ENCODE data around the gene COQ5.
"Not testable (repeated sequence)": the region's sequence is repeated elsewhere in the genome, so short reads cannot be mapped to it uniquely, and the experiment has no call there.

COQ5 gene

DNA sequence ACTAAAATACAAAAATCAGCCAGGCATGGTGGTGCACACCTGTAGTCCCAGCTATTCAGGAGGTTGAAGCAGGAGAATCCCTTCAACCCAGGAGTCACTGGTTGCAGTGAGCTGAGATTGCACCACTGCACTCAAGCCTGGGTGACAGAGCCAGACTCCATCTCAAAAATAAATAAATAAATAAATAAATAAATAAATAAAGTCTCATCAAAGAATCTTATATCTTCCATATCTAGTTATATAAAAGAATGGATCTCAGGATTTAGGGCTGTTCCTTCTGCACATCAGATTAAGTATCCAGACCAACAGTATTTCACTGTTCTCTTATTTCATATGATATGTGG is 1.4 kb upstream of the COQ5 start:
- H3K4me3 ChIP-seq (ENCODE audit: low read depth in 1 of 2, low read length in 2 of 2) = peak overlapping the region; percentile 82 to 93
- H3K27ac ChIP-seq (ENCODE audit: low read depth, low read length); H3K4me1 ChIP-seq (ENCODE audit: control insufficient read depth in 1 of 2, insufficient read depth in 2 of 2, low read length in 2 of 2); H3K9me3 ChIP-seq (ENCODE audit: control insufficient read depth in 1 of 2, low read length in 2 of 2); H3K9ac ChIP-seq (ENCODE audit: low read depth in 1 of 2, low read length in 2 of 2); H3K36me3 ChIP-seq (ENCODE audit: control insufficient read depth in 1 of 2, insufficient read depth in 2 of 2, low read length in 2 of 2); H3K27me3 ChIP-seq (ENCODE audit: control insufficient read depth in 1 of 2, insufficient read depth in 2 of 2, low read length in 2 of 2): not testable (repeated sequence)

DNA sequence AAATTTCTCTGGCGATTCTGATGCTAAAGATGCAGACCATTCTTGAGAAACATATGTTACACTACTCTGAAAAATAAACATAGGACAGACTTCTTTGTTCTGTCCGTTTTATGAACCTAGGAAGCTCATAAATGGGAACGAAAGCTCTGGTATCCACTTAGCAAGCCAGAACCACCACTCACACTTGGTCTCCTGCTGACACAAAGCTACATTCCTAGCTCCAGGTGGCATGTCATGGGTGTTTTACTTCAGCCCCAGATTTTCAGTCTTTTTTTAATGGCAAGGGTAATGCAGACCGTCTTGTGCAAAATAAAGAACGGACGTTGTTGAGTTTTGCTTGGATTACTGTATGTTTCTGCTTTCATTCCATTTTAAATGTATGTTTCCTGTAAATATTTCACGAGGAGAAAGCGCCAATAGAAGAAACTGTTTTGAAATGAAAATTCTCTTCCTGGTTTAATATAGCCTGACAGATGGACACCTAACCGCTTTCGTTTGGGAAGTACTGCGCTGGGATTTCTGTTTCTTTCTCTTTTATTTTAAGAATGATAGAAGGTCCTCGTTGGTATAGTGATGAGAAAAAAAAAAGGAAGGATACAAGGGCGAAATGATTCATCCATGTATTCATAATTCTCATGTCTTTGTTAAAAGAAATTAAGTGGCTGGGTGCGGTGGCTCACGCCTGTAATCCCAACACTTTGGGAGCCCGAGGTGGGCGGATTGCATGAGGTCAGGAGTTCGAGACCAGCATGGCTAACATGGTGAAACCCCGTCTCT is 871 bp upstream of the COQ5 start:
- Histone ChIP-seq H3K27ac (ENCODE audit: low read depth, low read length) (peak overlapping the region; percentile 85), H3K27me3 (ENCODE audit: control insufficient read depth in 1 of 2, insufficient read depth in 2 of 2, low read length in 2 of 2) (no peaks in the 10 kb centered on the region), H3K9me3 (ENCODE audit: control insufficient read depth in 1 of 2, low read length in 2 of 2) (no peaks in the 10 kb centered on the region), H3K4me1 (ENCODE audit: control insufficient read depth in 1 of 2, insufficient read depth in 2 of 2, low read length in 2 of 2) (peaks cover 4 to 5% of the 10 kb centered on the region in 2 donors), H3K4me3 (ENCODE audit: low read depth in 1 of 2, low read length in 2 of 2) (peak overlapping the region; percentile 82 to 93), H3K36me3 (ENCODE audit: control insufficient read depth in 1 of 2, insufficient read depth in 2 of 2, low read length in 2 of 2) (no peaks in the 10 kb centered on the region), H3K9ac (ENCODE audit: low read depth in 1 of 2, low read length in 2 of 2) (peak overlapping the region; percentile 79 to 98)

DNA sequence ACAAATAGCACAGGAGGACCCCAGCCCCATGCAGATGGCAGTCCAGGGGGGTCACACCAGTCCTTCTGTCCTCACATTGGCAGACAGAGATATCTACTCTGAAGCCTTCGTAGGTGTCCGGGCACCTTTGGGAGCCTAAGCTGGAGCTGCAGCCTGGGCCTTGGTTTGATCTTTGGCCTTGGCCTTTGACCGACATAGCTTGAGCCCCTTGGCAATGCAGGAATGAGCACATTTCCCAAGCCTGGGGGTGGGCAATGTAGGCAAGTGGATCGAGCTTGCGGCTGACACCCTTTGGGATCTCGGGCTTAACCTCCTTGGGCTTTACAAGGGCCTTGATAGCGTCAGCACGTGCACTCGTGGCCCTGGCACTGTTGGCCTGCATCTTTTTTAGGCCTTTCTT is 6.4 kb downstream of the COQ5 start:
- H3K4me1 ChIP-seq (ENCODE audit: control insufficient read depth in 1 of 2, insufficient read depth in 2 of 2, low read length in 2 of 2) = no peaks in the 10 kb centered on the region
- H3K27me3 ChIP-seq (ENCODE audit: control insufficient read depth in 1 of 2, insufficient read depth in 2 of 2, low read length in 2 of 2) = no peaks in the 10 kb centered on the region
- peaks cover 0 to 15% of the 10 kb centered on the region in 2 donors for H3K36me3 ChIP-seq (ENCODE audit: control insufficient read depth in 1 of 2, insufficient read depth in 2 of 2, low read length in 2 of 2)
- no peak overlapping the region for H3K9ac ChIP-seq (ENCODE audit: low read depth in 1 of 2, low read length in 2 of 2)
- H3K9me3 ChIP-seq (ENCODE audit: control insufficient read depth in 1 of 2, low read length in 2 of 2) = no peaks in the 10 kb centered on the region
- no peak overlapping the region for H3K27ac ChIP-seq (ENCODE audit: low read depth, low read length)
- no peak overlapping the region for H3K4me3 ChIP-seq (ENCODE audit: low read depth in 1 of 2, low read length in 2 of 2)

- H3K9ac ChIP-seq (ENCODE audit: low read depth in 1 of 2, low read length in 2 of 2); H3K4me1 ChIP-seq (ENCODE audit: control insufficient read depth in 1 of 2, insufficient read depth in 2 of 2, low read length in 2 of 2); H3K9me3 ChIP-seq (ENCODE audit: control insufficient read depth in 1 of 2, low read length in 2 of 2); H3K27me3 ChIP-seq (ENCODE audit: control insufficient read depth in 1 of 2, insufficient read depth in 2 of 2, low read length in 2 of 2); H3K27ac ChIP-seq (ENCODE audit: low read depth, low read length); H3K4me3 ChIP-seq (ENCODE audit: low read depth in 1 of 2, low read length in 2 of 2): not testable (repeated sequence)
- H3K36me3 ChIP-seq (ENCODE audit: control insufficient read depth in 1 of 2, insufficient read depth in 2 of 2, low read length in 2 of 2) = peaks cover 9 to 40% of the 10 kb centered on the region in 2 donors
Measured at GRCh38 chr12:120519324-120519723, 9.6 kb downstream of the COQ5 start.

DNA sequence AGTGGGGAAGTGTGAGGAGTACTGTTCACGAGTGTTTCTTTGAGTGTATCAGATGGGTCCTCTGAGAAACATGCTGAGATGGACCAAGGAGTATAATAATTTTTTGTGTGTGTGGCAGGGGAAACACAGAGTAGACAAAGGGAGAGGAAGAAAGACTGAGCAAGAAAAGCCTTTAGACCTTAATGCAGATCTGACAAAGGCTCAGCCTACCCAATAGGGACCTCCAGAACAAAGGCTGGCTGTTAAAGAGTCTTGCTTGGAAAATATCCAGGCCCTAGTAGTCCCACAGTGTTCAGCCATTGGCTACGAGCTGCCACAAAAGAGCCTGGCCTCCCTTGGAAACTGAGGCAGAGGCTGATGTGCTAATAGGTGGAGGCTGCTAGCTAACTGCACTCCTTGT is 13.5 kb downstream of the COQ5 start:
- Histone ChIP-seq H3K9ac (ENCODE audit: low read depth in 1 of 2, low read length in 2 of 2) (no peak overlapping the region), H3K27ac (ENCODE audit: low read depth, low read length) (no peak overlapping the region), H3K27me3 (ENCODE audit: control insufficient read depth in 1 of 2, insufficient read depth in 2 of 2, low read length in 2 of 2) (no peaks in the 10 kb centered on the region), H3K36me3 (ENCODE audit: control insufficient read depth in 1 of 2, insufficient read depth in 2 of 2, low read length in 2 of 2) (peaks cover 19 to 37% of the 10 kb centered on the region in 2 donors), H3K4me3 (ENCODE audit: low read depth in 1 of 2, low read length in 2 of 2) (no peak overlapping the region), H3K9me3 (ENCODE audit: control insufficient read depth in 1 of 2, low read length in 2 of 2) (no peaks in the 10 kb centered on the region), H3K4me1 (ENCODE audit: control insufficient read depth in 1 of 2, insufficient read depth in 2 of 2, low read length in 2 of 2) (no peaks in the 10 kb centered on the region)

- H3K4me3 ChIP-seq (ENCODE audit: low read depth in 1 of 2, low read length in 2 of 2) = no peak overlapping the region
Measured at GRCh38 chr12:120514002-120514401, 15.0 kb downstream of the COQ5 start.

GRCh38 chr12:120508537-120508936 is 20.4 kb downstream of the COQ5 start:
- no peaks in the 10 kb centered on the region for H3K9me3 ChIP-seq (ENCODE audit: control insufficient read depth in 1 of 2, low read length in 2 of 2)
- H3K27ac ChIP-seq (ENCODE audit: low read depth, low read length) = no peak overlapping the region
- H3K4me1 ChIP-seq (ENCODE audit: control insufficient read depth in 1 of 2, insufficient read depth in 2 of 2, low read length in 2 of 2) = no peaks in the 10 kb centered on the region
- H3K27me3 ChIP-seq (ENCODE audit: control insufficient read depth in 1 of 2, insufficient read depth in 2 of 2, low read length in 2 of 2) = no peaks in the 10 kb centered on the region
- H3K4me3 ChIP-seq (ENCODE audit: low read depth in 1 of 2, low read length in 2 of 2) = no peak overlapping the region
- no peak overlapping the region for H3K9ac ChIP-seq (ENCODE audit: low read depth in 1 of 2, low read length in 2 of 2)
- peaks cover 17 to 39% of the 10 kb centered on the region in 2 donors for H3K36me3 ChIP-seq (ENCODE audit: control insufficient read depth in 1 of 2, insufficient read depth in 2 of 2, low read length in 2 of 2)

More at GRCh38 chr12:120514002-120514401, 15.0 kb downstream of the COQ5 start:
- Histone ChIP-seq H3K9me3 (ENCODE audit: control insufficient read depth in 1 of 2, low read length in 2 of 2) (no peaks in the 10 kb centered on the region), H3K4me1 (ENCODE audit: control insufficient read depth in 1 of 2, insufficient read depth in 2 of 2, low read length in 2 of 2) (no peaks in the 10 kb centered on the region), H3K9ac (ENCODE audit: low read depth in 1 of 2, low read length in 2 of 2) (no peak overlapping the region), H3K27me3 (ENCODE audit: control insufficient read depth in 1 of 2, insufficient read depth in 2 of 2, low read length in 2 of 2) (no peaks in the 10 kb centered on the region), H3K36me3 (ENCODE audit: control insufficient read depth in 1 of 2, insufficient read depth in 2 of 2, low read length in 2 of 2) (peaks cover 23 to 49% of the 10 kb centered on the region in 2 donors), H3K27ac (ENCODE audit: low read depth, low read length) (no peak overlapping the region)

GRCh38 chr12:120504587-120504986 is 24.4 kb downstream of the COQ5 start:
- Histone ChIP-seq H3K27ac (ENCODE audit: low read depth, low read length) (no peak overlapping the region), H3K4me3 (ENCODE audit: low read depth in 1 of 2, low read length in 2 of 2) (no peak overlapping the region), H3K9ac (ENCODE audit: low read depth in 1 of 2, low read length in 2 of 2) (no peak overlapping the region), H3K27me3 (ENCODE audit: control insufficient read depth in 1 of 2, insufficient read depth in 2 of 2, low read length in 2 of 2) (no peaks in the 10 kb centered on the region), H3K9me3 (ENCODE audit: control insufficient read depth in 1 of 2, low read length in 2 of 2) (no peaks in the 10 kb centered on the region), H3K36me3 (ENCODE audit: control insufficient read depth in 1 of 2, insufficient read depth in 2 of 2, low read length in 2 of 2) (peaks cover 12 to 34% of the 10 kb centered on the region in 2 donors), H3K4me1 (ENCODE audit: control insufficient read depth in 1 of 2, insufficient read depth in 2 of 2, low read length in 2 of 2) (no peaks in the 10 kb centered on the region)

DNA sequence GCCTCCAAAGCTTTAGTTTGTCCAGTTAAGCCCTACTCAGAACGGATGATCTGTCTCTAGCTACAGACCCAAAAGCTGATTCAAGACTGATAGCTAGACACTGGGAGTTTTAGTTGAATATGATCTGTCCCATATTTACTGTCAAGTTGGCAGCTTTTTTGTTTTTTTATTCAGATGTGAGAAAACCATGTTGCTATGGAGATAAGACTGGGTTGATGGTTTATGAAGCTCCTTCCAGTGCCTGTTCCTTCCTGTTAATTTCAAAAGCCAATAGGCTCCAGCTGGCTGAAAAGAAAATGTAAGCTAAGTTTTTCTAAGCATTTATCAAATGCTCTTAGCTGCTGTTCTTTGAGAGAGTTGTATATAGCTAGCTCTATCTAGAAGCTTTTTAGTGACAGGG is 28.4 kb downstream of the COQ5 start:
- Histone ChIP-seq H3K36me3 (ENCODE audit: control insufficient read depth in 1 of 2, insufficient read depth in 2 of 2, low read length in 2 of 2) (peaks cover 12 to 35% of the 10 kb centered on the region in 2 donors), H3K9ac (ENCODE audit: low read depth in 1 of 2, low read length in 2 of 2) (no peak overlapping the region), H3K27ac (ENCODE audit: low read depth, low read length) (no peak overlapping the region), H3K9me3 (ENCODE audit: control insufficient read depth in 1 of 2, low read length in 2 of 2) (no peaks in the 10 kb centered on the region), H3K4me3 (ENCODE audit: low read depth in 1 of 2, low read length in 2 of 2) (no peak overlapping the region), H3K27me3 (ENCODE audit: control insufficient read depth in 1 of 2, insufficient read depth in 2 of 2, low read length in 2 of 2) (no peaks in the 10 kb centered on the region), H3K4me1 (ENCODE audit: control insufficient read depth in 1 of 2, insufficient read depth in 2 of 2, low read length in 2 of 2) (peaks cover 11 to 16% of the 10 kb centered on the region in 2 donors)

DNA sequence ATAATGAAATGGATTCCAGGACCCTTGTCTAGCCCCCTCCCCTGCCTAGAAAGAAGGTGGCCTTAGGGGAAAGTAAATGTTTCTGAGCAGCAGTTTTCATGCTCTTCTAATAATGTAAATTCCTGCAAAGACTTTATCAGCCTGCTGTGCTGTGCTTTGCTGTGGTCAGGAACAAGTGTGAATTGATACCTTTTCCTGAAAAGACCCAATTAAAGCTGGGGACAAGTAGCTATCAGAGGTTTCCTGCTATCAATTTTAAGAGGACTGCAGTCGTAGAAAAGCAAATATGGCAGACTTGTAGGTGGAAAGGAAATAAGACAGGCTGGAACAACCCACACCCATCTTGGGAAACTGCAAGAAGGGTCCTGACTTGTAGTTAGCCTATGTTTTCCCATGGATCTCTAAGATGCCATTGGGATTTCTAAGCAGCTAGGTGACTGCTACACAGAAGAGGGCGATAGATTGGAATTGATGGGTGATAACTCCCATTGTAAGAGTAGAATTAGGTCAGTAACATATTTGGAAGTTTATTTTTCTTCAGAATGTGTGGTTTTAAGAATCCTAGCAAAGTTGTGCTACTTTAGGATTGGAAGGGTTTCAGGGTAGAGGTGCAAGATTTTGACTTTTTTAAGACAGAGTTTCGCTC is 30.0 kb downstream of the COQ5 start:
- H3K27ac ChIP-seq (ENCODE audit: low read depth, low read length) = no peak overlapping the region
- no peak overlapping the region for H3K9ac ChIP-seq (ENCODE audit: low read depth in 1 of 2, low read length in 2 of 2)
- no peaks in the 10 kb centered on the region for H3K9me3 ChIP-seq (ENCODE audit: control insufficient read depth in 1 of 2, low read length in 2 of 2)
- H3K4me3 ChIP-seq (ENCODE audit: low read depth in 1 of 2, low read length in 2 of 2) = no peak overlapping the region
- H3K36me3 ChIP-seq (ENCODE audit: control insufficient read depth in 1 of 2, insufficient read depth in 2 of 2, low read length in 2 of 2) = peaks cover 12 to 27% of the 10 kb centered on the region in 2 donors
- H3K27me3 ChIP-seq (ENCODE audit: control insufficient read depth in 1 of 2, insufficient read depth in 2 of 2, low read length in 2 of 2) = no peaks in the 10 kb centered on the region
- peaks cover 18 to 21% of the 10 kb centered on the region in 2 donors for H3K4me1 ChIP-seq (ENCODE audit: control insufficient read depth in 1 of 2, insufficient read depth in 2 of 2, low read length in 2 of 2)
